Measurements from ENCODE around the gene LIPG.
"Not testable (repeated sequence)": the region's sequence is repeated elsewhere in the genome, so short reads cannot be mapped to it uniquely, and the experiment has no call there.

LIPG gene
- long read RNA-seq, donor 1, full-length matches to known transcripts, result 21 of 21 reads
- long read RNA-seq, donor 1, partial matches to known transcripts, result 0 of 21 reads
- long read RNA-seq, donor 1, other reads (novel, unspliced or antisense), result 0 of 21 reads
- long read RNA-seq, donor 2, full-length matches to known transcripts, result 13 of 13 reads
- long read RNA-seq, donor 2, partial matches to known transcripts, result 0 of 13 reads
- long read RNA-seq, donor 2, other reads (novel, unspliced or antisense), result 0 of 13 reads
- long read RNA-seq, donor 3, full-length matches to known transcripts, result 16 of 16 reads
- long read RNA-seq, donor 3, partial matches to known transcripts, result 0 of 16 reads
- long read RNA-seq, donor 3, other reads (novel, unspliced or antisense), result 0 of 16 reads
- long read RNA-seq, donor 4, full-length matches to known transcripts, result 26 of 26 reads
- long read RNA-seq, donor 4, partial matches to known transcripts, result 0 of 26 reads
- long read RNA-seq, donor 4, other reads (novel, unspliced or antisense), result 0 of 26 reads
- long read RNA-seq, donor 5, transcript LIPG-207 (1 exons, 3,548 nt), result major isoform, 12 of 13 reads
- long read RNA-seq, donor 5, partial matches to known transcripts, result 0 of 13 reads
- long read RNA-seq, donor 5, other reads (novel, unspliced or antisense), result 0 of 13 reads
- long read RNA-seq, donor 6, full-length matches to known transcripts, result 20 of 20 reads
- long read RNA-seq, donor 6, partial matches to known transcripts, result 0 of 20 reads
- long read RNA-seq, donor 6, other reads (novel, unspliced or antisense), result 0 of 20 reads
- long read RNA-seq, donor 7, result 0 reads
- long read RNA-seq, donor 8, full-length matches to known transcripts, result 18 of 18 reads
- long read RNA-seq, donor 8, partial matches to known transcripts, result 0 of 18 reads
- long read RNA-seq, donor 8, other reads (novel, unspliced or antisense), result 0 of 18 reads

- peak; percentile 84 for DNase-seq
These were observed at the start of gene LIPG for GRCh38 chr18:49561289-49562193. Gene LIPG (plus strand): TSS chr18:49562057. CDS start chr18:49562309, 252 bp downstream.

GRCh38 chr18:49512876-49513275, 49.0 kb upstream of the LIPG start:
- not testable (repeated sequence) for DNase-seq

- DNase-seq, result no peak
These were observed 47.3 kb upstream of the LIPG start for GRCh38 chr18:49514577-49514976.

GRCh38 chr18:49515003-49515402, 46.9 kb upstream of the LIPG start:
- not testable (repeated sequence) for DNase-seq

GRCh38 chr18:49515516-49515915, 46.3 kb upstream of the LIPG start:
- no peak for DNase-seq

GRCh38 chr18:49517483-49517882, 44.4 kb upstream of the LIPG start:
- DNase-seq, result no peak

- no peak for DNase-seq
These were observed 42.5 kb upstream of the LIPG start for GRCh38 chr18:49519101-49519971.

- DNase-seq, result no peak
These were observed 41.2 kb upstream of the LIPG start for GRCh38 chr18:49520661-49521145.

GRCh38 chr18:49521216-49521835, 40.5 kb upstream of the LIPG start:
- DNase-seq, result no peak

- not testable (repeated sequence) for DNase-seq
These were observed 38.2 kb upstream of the LIPG start for GRCh38 chr18:49523580-49524093.

- no peak for DNase-seq
These were observed 37.5 kb upstream of the LIPG start for GRCh38 chr18:49524349-49524748.

GRCh38 chr18:49524951-49525350, 36.9 kb upstream of the LIPG start:
- DNase-seq, result no peak

GRCh38 chr18:49525981-49526380, 35.9 kb upstream of the LIPG start:
- DNase-seq, result no peak

- DNase-seq, result no peak
These were observed 34.1 kb upstream of the LIPG start for GRCh38 chr18:49527631-49528327.

GRCh38 chr18:49529596-49529995, 32.3 kb upstream of the LIPG start:
- no peak for DNase-seq

GRCh38 chr18:49531678-49532153, 30.1 kb upstream of the LIPG start:
- DNase-seq, result no peak

- no peak for DNase-seq
These were observed 26.8 kb upstream of the LIPG start for GRCh38 chr18:49534846-49535601.

GRCh38 chr18:49537232-49537896, 24.5 kb upstream of the LIPG start:
- DNase-seq, result no peak
